DND-41 (cell line): Measurements from ENCODE around the gene NFASC.

Source experiments
- CTCF ChIP-seq: IDR thresholded peaks from 2 replicates; pipeline ENCODE4 v1.5.1; 2012; ENCODE audit warnings: borderline replicate concordance, low read length, moderate library complexity, mild to moderate bottlenecking; ENCODE audit not compliant: poor library complexity, severe bottlenecking; ENCODE audit errors: extremely low read depth
- EZH2 ChIP-seq: IDR thresholded peaks from 3 replicates; pipeline ENCODE4 v1.6.1; 2012; ENCODE audit warnings: borderline replicate concordance, low read depth, mild to moderate bottlenecking, moderate library complexity, low read length, inconsistent platforms; ENCODE audit not compliant: severe bottlenecking

- TF ChIP-seq CTCF = no peak
- TF ChIP-seq EZH2 = no peak
These were observed 88.0 kb downstream of the NFASC start for GRCh38 chr1:204958317-204959307.
